Calu3 (cell line): Measurements from ENCODE around the gene ENPP7. TPM values are rescaled to one million over a fixed set of nuclear protein-coding genes. Genes with fewer than 3 reads are reported as not detected.

Source experiments
- Bru-seq: library from RNA; stranded (reverse); fragments of 400-500 nt; gene quantifications from one replicate; lab custom pipeline; 2021; lab: Mats Ljungman, UMichigan
- BruChase-seq, 2 experiments: library from RNA; stranded (reverse); fragments of 400-500 nt; gene quantifications; one replicate each; lab custom pipeline; 2021; lab: Mats Ljungman, UMichigan
- BruUV-seq: library from RNA; stranded (reverse); fragments of 400-500 nt; replicated peaks from 2 replicates; lab custom pipeline; 2021; lab: Mats Ljungman, UMichigan
- CTCF ChIA-PET: fragments of 300-600 bp; sonication (Branson Sonifier 250); formaldehyde crosslinking; loops from one replicate; lab custom pipeline; 2022; ENCODE audit warnings: antibody characterized with exemption; lab: Charles Lee
- DNase-seq: peaks from one replicate; pipeline ENCODE4 v3.0.0; 2022
- H3K27ac Mint-ChIP-seq: one replicate; pipeline ENCODE4 v1.8.0; 2022; ENCODE audit warnings: mixed read lengths; ENCODE audit not compliant: unreplicated experiment
- H3K27me3 Mint-ChIP-seq: one replicate; pipeline ENCODE4 v1.8.0; 2022; ENCODE audit warnings: mixed read lengths; ENCODE audit not compliant: unreplicated experiment
- H3K36me3 Mint-ChIP-seq: one replicate; pipeline ENCODE4 v1.8.0; 2022; ENCODE audit warnings: mild to moderate bottlenecking, moderate library complexity, mixed read lengths; ENCODE audit not compliant: insufficient read depth, unreplicated experiment
- H3K4me1 Mint-ChIP-seq: one replicate; pipeline ENCODE4 v1.8.0; 2022; ENCODE audit warnings: mild to moderate bottlenecking, low read depth, mixed read lengths; ENCODE audit not compliant: unreplicated experiment
- H3K4me3 Mint-ChIP-seq: one replicate; pipeline ENCODE4 v1.8.0; 2022; ENCODE audit warnings: mild to moderate bottlenecking, low read depth, moderate library complexity, mixed read lengths; ENCODE audit not compliant: unreplicated experiment
- H3K9me3 Mint-ChIP-seq: one replicate; pipeline ENCODE4 v1.8.0; 2022; ENCODE audit warnings: low read depth, mixed read lengths; ENCODE audit not compliant: unreplicated experiment
- CTCF ChIP-seq: fragments of 200-600 bp; IDR thresholded peaks from one replicate; pipeline ENCODE4 v1.8.0; 2022; ENCODE audit warnings: antibody characterized with exemption; ENCODE audit not compliant: unreplicated experiment
- intact Hi-C: fragments of 100-400 bp; cut with micrococcal nuclease; formaldehyde crosslinking; loops from one replicate; pipeline ENCODE4 v1.10.0; 2022; ENCODE audit not compliant: unreplicated experiment
- long read RNA-seq: library from polyadenylated mRNA; stranded (forward); transcript quantifications from one replicate; pipeline ENCODE4 v2.0.0, GENCODE V29; 2022
- total RNA-seq: library from RNA; stranded (reverse); gene quantifications from 2 replicates; pipeline ENCODE4 v1.2.3, GENCODE V29; 2022

The ENPP7 gene
- total RNA-seq (not detected in 2 replicates), Bru-seq, nascent RNA (not detected), BruChase-seq, experiment 1, labeled RNA remaining after a 6-hour chase (not detected), BruChase-seq, experiment 2, labeled RNA remaining after a 2-hour chase (not detected)
- long read RNA-seq, partial matches to known transcripts: 0 of 1 reads
- long read RNA-seq, other reads (novel, unspliced or antisense): 1 of 1 reads

GRCh38 chr17:79730769-79731483 is at the start of gene ENPP7:
ENPP7 (plus strand) TSS chr17:79730943; CDS start chr17:79731140, 197 bp downstream.
- no peak for DNase-seq
- no peak for TF ChIP-seq CTCF
- CTCF ChIA-PET: no interaction called here

GRCh38 chr17:79681101-79681621 is 49.6 kb upstream of the ENPP7 start:
- intact Hi-C loops: no loop called here
- Mint-ChIP-seq H3K27me3 (peaks cover 100% of the 10 kb centered on the region), H3K4me1 (no peaks in the 10 kb centered on the region), H3K36me3 (peaks cover 4% of the 10 kb centered on the region), H3K4me3 (no peak overlapping the region), H3K9me3 (no peaks in the 10 kb centered on the region), H3K27ac (no peak overlapping the region)
- BruUV-seq: no TSS peak
- DNase-seq: no peak
- TF ChIP-seq CTCF: no peak
- CTCF ChIA-PET: interaction anchor here (1.0 kb wide), 1 partner anchor 27 kb away, joined by 7 read pairs; no protein-coding TSS in a partner anchor

More at GRCh38 chr17:79730769-79731483, at the start of gene ENPP7:
- no peaks in the 10 kb centered on the region for H3K9me3 Mint-ChIP-seq
- H3K36me3 Mint-ChIP-seq: no peaks in the 10 kb centered on the region
- BruUV-seq: no TSS peak
- peaks cover 14% of the 10 kb centered on the region for H3K4me1 Mint-ChIP-seq
- no peaks in the 10 kb centered on the region for H3K27me3 Mint-ChIP-seq
- H3K4me3 Mint-ChIP-seq: no peak within 1 kb of the TSS
- intact Hi-C loops: no loop called here
- H3K27ac Mint-ChIP-seq: no peak within 1 kb of the TSS

GRCh38 chr17:79681628-79682261 is 49.0 kb upstream of the ENPP7 start:
- no peak overlapping the region for H3K4me3 Mint-ChIP-seq
- no peak for DNase-seq
- CTCF ChIA-PET: interaction anchor here (0.5 to 1.0 kb wide), 2 partner anchors 27 to 115 kb away, joined by 3 to 7 read pairs; partner anchors contain the start of gene CBX8
- peaks cover 4% of the 10 kb centered on the region for H3K36me3 Mint-ChIP-seq
- intact Hi-C loops: no loop called here
- no peak overlapping the region for H3K27ac Mint-ChIP-seq
- no TSS peak for BruUV-seq
- H3K4me1 Mint-ChIP-seq: no peaks in the 10 kb centered on the region
- TF ChIP-seq CTCF: no peak
- no peaks in the 10 kb centered on the region for H3K9me3 Mint-ChIP-seq
- H3K27me3 Mint-ChIP-seq: peaks cover 100% of the 10 kb centered on the region

GRCh38 chr17:79683365-79683764 is 47.4 kb upstream of the ENPP7 start:
- H3K4me1 Mint-ChIP-seq: no peaks in the 10 kb centered on the region
- peaks cover 100% of the 10 kb centered on the region for H3K27me3 Mint-ChIP-seq
- CTCF ChIA-PET: interaction anchor here (0.7 kb wide), 1 partner anchor 127 kb away, joined by 4 read pairs; no protein-coding TSS in a partner anchor
- H3K27ac Mint-ChIP-seq: no peak overlapping the region
- no TSS peak for BruUV-seq
- intact Hi-C loops: no loop called here
- no peak for DNase-seq
- no peak overlapping the region for H3K4me3 Mint-ChIP-seq
- no peaks in the 10 kb centered on the region for H3K9me3 Mint-ChIP-seq
- TF ChIP-seq CTCF: no peak
- H3K36me3 Mint-ChIP-seq: peaks cover 4% of the 10 kb centered on the region
